ENCODE measurements around the gene WSB2.

GRCh38 chr12:118055144-118055557 is 5.8 kb downstream of the WSB2 start:
- TF ChIP-seq, protein P1, sequence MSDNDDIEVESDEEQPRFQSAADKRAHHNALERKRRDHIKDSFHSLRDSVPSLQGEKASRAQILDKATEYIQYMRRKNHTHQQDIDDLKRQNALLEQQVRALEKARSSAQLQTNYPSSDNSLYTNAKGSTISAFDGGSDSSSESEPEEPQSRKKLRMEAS (IDR thresholded peaks at IDR 0.05) = no peak
- TF ChIP-seq CTCF (IDR thresholded peaks at IDR 0.05; ENCODE audit: low read depth, low read length, missing input control) (peak; percentile 53), YY1 (IDR thresholded peaks at IDR 0.05) (no peak), FOXA1 (IDR thresholded peaks at IDR 0.05) (no peak), SP1 (IDR thresholded peaks at IDR 0.05) (no peak), EGR1 (IDR thresholded peaks at IDR 0.05; ENCODE audit: low read depth in 2 of 2) (no peak), HNF4A (conservative IDR thresholded peaks at IDR 0.05) (peak in 1 of 2 donors; percentile 17), RXRA (IDR thresholded peaks at IDR 0.05) (peak; percentile 26 to 41), JUND (IDR thresholded peaks at IDR 0.05) (no peak), TAF1 (conservative IDR thresholded peaks at IDR 0.05) (no peak)
- TF ChIP-seq, protein P2, sequence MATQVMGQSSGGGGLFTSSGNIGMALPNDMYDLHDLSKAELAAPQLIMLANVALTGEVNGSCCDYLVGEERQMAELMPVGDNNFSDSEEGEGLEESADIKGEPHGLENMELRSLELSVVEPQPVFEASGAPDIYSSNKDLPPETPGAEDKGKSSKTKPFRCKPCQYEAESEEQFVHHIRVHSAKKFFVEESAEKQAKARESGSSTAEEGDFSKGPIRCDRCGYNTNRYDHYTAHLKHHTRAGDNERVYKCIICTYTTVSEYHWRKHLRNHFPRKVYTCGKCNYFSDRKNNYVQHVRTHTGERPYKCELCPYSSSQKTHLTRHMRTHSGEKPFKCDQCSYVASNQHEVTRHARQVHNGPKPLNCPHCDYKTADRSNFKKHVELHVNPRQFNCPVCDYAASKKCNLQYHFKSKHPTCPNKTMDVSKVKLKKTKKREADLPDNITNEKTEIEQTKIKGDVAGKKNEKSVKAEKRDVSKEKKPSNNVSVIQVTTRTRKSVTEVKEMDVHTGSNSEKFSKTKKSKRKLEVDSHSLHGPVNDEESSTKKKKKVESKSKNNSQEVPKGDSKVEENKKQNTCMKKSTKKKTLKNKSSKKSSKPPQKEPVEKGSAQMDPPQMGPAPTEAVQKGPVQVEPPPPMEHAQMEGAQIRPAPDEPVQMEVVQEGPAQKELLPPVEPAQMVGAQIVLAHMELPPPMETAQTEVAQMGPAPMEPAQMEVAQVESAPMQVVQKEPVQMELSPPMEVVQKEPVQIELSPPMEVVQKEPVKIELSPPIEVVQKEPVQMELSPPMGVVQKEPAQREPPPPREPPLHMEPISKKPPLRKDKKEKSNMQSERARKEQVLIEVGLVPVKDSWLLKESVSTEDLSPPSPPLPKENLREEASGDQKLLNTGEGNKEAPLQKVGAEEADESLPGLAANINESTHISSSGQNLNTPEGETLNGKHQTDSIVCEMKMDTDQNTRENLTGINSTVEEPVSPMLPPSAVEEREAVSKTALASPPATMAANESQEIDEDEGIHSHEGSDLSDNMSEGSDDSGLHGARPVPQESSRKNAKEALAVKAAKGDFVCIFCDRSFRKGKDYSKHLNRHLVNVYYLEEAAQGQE (IDR thresholded peaks at IDR 0.05) = no peak
- TF ChIP-seq, protein P3, sequence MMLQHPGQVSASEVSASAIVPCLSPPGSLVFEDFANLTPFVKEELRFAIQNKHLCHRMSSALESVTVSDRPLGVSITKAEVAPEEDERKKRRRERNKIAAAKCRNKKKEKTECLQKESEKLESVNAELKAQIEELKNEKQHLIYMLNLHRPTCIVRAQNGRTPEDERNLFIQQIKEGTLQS (IDR thresholded peaks at IDR 0.05) = no peak

All from liver (tissue), 3 donors.